ENCODE results near the gene TEAD1.

DNA sequence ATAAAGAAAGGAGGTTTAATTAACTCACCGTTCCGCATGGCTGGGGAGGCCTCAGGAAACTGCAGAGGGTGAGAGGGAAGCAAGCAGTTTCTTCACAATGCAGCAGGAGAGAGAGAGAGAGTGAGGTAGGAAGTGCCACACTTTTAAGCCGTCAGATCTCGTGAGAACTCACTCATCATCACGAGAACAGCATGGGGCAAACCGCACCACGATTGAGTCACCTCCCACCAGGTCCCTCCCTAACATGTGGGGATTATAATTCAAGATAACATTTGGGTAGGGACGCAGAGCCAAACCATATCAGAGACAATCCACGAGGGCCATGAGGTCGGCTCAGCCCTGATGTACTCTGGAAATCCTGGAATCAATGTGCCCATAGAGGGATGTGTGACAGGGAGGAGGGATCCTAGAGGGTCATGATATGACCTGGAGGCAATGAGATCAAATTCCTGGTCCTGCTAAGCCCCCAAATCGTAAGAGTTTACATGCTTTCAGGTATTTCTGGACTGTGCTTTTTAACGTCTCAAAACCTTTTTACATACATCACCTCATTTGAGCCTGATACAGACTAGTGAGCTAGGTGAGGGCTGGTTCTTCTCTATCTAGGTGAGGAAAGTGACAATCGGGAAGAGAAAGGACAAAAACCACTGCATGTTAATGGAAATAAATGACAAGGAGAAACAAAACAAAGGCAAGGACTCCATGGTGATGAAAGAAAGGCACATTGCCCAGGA, 315.4 kb downstream of the TEAD1 start:
- TF ChIP-seq, protein P1, sequence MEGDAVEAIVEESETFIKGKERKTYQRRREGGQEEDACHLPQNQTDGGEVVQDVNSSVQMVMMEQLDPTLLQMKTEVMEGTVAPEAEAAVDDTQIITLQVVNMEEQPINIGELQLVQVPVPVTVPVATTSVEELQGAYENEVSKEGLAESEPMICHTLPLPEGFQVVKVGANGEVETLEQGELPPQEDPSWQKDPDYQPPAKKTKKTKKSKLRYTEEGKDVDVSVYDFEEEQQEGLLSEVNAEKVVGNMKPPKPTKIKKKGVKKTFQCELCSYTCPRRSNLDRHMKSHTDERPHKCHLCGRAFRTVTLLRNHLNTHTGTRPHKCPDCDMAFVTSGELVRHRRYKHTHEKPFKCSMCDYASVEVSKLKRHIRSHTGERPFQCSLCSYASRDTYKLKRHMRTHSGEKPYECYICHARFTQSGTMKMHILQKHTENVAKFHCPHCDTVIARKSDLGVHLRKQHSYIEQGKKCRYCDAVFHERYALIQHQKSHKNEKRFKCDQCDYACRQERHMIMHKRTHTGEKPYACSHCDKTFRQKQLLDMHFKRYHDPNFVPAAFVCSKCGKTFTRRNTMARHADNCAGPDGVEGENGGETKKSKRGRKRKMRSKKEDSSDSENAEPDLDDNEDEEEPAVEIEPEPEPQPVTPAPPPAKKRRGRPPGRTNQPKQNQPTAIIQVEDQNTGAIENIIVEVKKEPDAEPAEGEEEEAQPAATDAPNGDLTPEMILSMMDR (IDR thresholded peaks at IDR 0.05 in 2 of 3, conservative IDR thresholded peaks at IDR 0.05 in 1 of 3; ENCODE audit: insufficient read depth in 2 of 3, low read depth in 1 of 3, low read length in 3 of 3), result no peak
- TF ChIP-seq, protein P2, sequence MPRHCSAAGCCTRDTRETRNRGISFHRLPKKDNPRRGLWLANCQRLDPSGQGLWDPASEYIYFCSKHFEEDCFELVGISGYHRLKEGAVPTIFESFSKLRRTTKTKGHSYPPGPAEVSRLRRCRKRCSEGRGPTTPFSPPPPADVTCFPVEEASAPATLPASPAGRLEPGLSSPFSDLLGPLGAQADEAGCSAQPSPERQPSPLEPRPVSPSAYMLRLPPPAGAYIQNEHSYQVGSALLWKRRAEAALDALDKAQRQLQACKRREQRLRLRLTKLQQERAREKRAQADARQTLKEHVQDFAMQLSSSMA (CRISPR knock-in tag; IDR thresholded peaks at IDR 0.05), result no peak
- TF ChIP-seq, protein P3, sequence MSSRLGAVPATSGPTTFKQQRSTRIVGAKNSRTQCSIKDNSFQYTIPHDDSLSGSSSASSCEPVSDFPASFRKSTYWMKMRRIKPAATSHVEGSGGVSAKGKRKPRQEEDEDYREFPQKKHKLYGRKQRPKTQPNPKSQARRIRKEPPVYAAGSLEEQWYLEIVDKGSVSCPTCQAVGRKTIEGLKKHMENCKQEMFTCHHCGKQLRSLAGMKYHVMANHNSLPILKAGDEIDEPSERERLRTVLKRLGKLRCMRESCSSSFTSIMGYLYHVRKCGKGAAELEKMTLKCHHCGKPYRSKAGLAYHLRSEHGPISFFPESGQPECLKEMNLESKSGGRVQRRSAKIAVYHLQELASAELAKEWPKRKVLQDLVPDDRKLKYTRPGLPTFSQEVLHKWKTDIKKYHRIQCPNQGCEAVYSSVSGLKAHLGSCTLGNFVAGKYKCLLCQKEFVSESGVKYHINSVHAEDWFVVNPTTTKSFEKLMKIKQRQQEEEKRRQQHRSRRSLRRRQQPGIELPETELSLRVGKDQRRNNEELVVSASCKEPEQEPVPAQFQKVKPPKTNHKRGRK (tag; IDR thresholded peaks at IDR 0.05), result no peak
- TF ChIP-seq, protein P4, sequence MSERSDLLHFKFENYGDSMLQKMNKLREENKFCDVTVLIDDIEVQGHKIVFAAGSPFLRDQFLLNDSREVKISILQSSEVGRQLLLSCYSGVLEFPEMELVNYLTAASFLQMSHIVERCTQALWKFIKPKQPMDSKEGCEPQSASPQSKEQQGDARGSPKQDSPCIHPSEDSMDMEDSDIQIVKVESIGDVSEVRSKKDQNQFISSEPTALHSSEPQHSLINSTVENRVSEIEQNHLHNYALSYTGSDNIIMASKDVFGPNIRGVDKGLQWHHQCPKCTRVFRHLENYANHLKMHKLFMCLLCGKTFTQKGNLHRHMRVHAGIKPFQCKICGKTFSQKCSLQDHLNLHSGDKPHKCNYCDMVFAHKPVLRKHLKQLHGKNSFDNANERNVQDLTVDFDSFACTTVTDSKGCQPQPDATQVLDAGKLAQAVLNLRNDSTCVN (CRISPR knock-in tag; IDR thresholded peaks at IDR 0.05), result no peak
- peak; percentile 93 for TF ChIP-seq ARHGAP35 (IDR thresholded peaks at IDR 0.05; ENCODE audit: partially characterized antibody)
- TF ChIP-seq EP400 (IDR thresholded peaks at IDR 0.05), result peak; percentile 93
- TF ChIP-seq CHCHD3 (CRISPR knock-in tag; IDR thresholded peaks at IDR 0.05), result no peak
- TF ChIP-seq SIRT6 (IDR thresholded peaks at IDR 0.05; ENCODE audit: low read depth, low read length), result no peak
